Measurements from ENCODE around the gene PSEN1. TPM values are rescaled to one million over a fixed set of nuclear protein-coding genes. Genes with fewer than 3 reads are reported as not detected.
A peak's percentile ranks its signal among the peaks of the same experiment; 100 is the strongest.

The PSEN1 gene
- total and polyA plus RNA-seq, 2 experiments from 2014 or later, result 14.6 to 35.7 TPM

DNA sequence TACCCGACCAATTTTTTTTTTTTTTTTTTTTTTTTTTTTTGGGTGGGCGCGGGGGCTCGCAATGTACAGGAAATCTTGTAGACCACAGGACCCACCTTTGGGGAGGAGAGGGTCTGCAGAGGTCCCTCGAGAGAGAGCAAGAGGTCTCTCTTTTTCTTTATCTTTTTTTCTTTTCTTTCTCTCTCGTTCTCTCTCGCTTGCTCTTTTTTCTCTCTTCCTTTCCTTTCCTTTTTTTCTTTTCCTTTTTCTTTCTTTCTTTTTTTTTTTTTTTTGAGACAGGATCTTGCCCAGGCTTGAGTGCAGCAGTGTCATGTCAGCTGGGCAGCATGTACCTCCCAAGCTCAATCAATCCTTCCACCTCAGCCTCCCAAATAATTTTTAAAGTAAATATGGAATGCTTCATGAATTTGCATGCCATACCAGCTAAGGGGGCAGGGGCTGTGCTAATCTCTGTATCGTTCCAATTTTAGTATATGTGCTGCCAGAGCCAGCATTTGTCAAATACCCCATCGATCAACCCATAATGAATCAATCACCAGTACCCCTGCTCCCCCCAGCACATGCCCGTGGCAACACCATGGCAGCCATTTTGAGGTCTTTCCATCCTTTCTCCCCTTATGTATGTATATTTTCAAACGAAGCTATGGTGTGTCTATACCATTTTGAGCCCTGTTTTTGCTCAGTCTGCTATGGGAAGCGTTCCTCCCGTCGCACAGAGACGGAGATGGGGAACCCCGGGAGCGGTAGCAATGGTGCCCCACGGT, 110.3 kb downstream of the PSEN1 start:
- Histone ChIP-seq H4K20me1 (replicated peaks; ENCODE audit: insufficient read depth) (no peaks in the 10 kb centered on the region; the same call in 1 of the 2 replicates), H3K36me3 (ENCODE audit: insufficient read depth) (no peaks in the 10 kb centered on the region), H2AFZ (peak overlapping the region; percentile 98; the same call in 1 of the 2 replicates), H3K4me1 (ENCODE audit: insufficient read depth) (peaks cover 12% of the 10 kb centered on the region), H3K4me3 (peak overlapping the region; percentile 90), H3K27ac (ENCODE audit: low read depth) (no peak overlapping the region), H3K79me2 (replicated peaks; ENCODE audit: insufficient read depth) (0 out of 2 replicates have a peak, but pooled peaks cover 3% of the 10 kb centered on the region), H3K9me2 (ENCODE audit: insufficient read depth) (no peaks in the 10 kb centered on the region), H3K4me2 (peak overlapping the region; percentile 88), H3K27me3 (ENCODE audit: insufficient read depth) (0 out of 2 replicates have a peak, but pooled peaks cover 6% of the 10 kb centered on the region), H3F3A (replicated peaks; ENCODE audit: low read depth) (0 out of 2 replicates have a peak, but pooled peaks cover 3% of the 10 kb centered on the region)
- Mint-ChIP-seq H3K4me3 (peak overlapping the region; percentile 53), H3K27me3 (ENCODE audit: insufficient read depth, low read depth, poor library complexity) (peaks cover 6% of the 10 kb centered on the region), H3K9me3 (no peaks in the 10 kb centered on the region), H3K36me3 (ENCODE audit: low read depth) (peaks cover 13% of the 10 kb centered on the region), H3K4me1 (peaks cover 4% of the 10 kb centered on the region; the same call in 2 of the 3 replicates), H3K27ac (no peak overlapping the region)
- no peak for DNase-seq (ENCODE audit: low spot score)
- ATAC-seq, result no peak
- TF ChIP-seq EZH2phosphoT487 (IDR thresholded peaks at IDR 0.05; ENCODE audit: unreplicated experiment) (no peak), EZH2 (IDR thresholded peaks at IDR 0.05; ENCODE audit: low read depth, unreplicated experiment) (no peak), ZNF114 (CRISPR knock-in tag; IDR thresholded peaks at IDR 0.05) (no peak), CREB1 (CRISPR knock-in tag; IDR thresholded peaks at IDR 0.05; ENCODE audit: low read depth) (no peak), ZNF331 (CRISPR knock-in tag; IDR thresholded peaks at IDR 0.05; ENCODE audit: low read depth) (no peak), POLR2AphosphoS5 (IDR thresholded peaks at IDR 0.05; ENCODE audit: low read depth) (no peak), JUNB (IDR thresholded peaks at IDR 0.05; ENCODE audit: unreplicated experiment) (no peak), STAT1 (IDR thresholded peaks at IDR 0.05; ENCODE audit: unreplicated experiment) (no peak), NANOG (IDR thresholded peaks at IDR 0.05; ENCODE audit: borderline replicate concordance) (no peak)
- TF ChIP-seq, protein P1, sequence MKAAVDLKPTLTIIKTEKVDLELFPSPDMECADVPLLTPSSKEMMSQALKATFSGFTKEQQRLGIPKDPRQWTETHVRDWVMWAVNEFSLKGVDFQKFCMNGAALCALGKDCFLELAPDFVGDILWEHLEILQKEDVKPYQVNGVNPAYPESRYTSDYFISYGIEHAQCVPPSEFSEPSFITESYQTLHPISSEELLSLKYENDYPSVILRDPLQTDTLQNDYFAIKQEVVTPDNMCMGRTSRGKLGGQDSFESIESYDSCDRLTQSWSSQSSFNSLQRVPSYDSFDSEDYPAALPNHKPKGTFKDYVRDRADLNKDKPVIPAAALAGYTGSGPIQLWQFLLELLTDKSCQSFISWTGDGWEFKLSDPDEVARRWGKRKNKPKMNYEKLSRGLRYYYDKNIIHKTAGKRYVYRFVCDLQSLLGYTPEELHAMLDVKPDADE (IDR thresholded peaks at IDR 0.05), result no peak
- TF ChIP-seq, protein P2, sequence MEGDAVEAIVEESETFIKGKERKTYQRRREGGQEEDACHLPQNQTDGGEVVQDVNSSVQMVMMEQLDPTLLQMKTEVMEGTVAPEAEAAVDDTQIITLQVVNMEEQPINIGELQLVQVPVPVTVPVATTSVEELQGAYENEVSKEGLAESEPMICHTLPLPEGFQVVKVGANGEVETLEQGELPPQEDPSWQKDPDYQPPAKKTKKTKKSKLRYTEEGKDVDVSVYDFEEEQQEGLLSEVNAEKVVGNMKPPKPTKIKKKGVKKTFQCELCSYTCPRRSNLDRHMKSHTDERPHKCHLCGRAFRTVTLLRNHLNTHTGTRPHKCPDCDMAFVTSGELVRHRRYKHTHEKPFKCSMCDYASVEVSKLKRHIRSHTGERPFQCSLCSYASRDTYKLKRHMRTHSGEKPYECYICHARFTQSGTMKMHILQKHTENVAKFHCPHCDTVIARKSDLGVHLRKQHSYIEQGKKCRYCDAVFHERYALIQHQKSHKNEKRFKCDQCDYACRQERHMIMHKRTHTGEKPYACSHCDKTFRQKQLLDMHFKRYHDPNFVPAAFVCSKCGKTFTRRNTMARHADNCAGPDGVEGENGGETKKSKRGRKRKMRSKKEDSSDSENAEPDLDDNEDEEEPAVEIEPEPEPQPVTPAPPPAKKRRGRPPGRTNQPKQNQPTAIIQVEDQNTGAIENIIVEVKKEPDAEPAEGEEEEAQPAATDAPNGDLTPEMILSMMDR (conservative IDR thresholded peaks at IDR 0.05; ENCODE audit: low read depth in 2 of 2), result no peak
- TF ChIP-seq, protein P3, sequence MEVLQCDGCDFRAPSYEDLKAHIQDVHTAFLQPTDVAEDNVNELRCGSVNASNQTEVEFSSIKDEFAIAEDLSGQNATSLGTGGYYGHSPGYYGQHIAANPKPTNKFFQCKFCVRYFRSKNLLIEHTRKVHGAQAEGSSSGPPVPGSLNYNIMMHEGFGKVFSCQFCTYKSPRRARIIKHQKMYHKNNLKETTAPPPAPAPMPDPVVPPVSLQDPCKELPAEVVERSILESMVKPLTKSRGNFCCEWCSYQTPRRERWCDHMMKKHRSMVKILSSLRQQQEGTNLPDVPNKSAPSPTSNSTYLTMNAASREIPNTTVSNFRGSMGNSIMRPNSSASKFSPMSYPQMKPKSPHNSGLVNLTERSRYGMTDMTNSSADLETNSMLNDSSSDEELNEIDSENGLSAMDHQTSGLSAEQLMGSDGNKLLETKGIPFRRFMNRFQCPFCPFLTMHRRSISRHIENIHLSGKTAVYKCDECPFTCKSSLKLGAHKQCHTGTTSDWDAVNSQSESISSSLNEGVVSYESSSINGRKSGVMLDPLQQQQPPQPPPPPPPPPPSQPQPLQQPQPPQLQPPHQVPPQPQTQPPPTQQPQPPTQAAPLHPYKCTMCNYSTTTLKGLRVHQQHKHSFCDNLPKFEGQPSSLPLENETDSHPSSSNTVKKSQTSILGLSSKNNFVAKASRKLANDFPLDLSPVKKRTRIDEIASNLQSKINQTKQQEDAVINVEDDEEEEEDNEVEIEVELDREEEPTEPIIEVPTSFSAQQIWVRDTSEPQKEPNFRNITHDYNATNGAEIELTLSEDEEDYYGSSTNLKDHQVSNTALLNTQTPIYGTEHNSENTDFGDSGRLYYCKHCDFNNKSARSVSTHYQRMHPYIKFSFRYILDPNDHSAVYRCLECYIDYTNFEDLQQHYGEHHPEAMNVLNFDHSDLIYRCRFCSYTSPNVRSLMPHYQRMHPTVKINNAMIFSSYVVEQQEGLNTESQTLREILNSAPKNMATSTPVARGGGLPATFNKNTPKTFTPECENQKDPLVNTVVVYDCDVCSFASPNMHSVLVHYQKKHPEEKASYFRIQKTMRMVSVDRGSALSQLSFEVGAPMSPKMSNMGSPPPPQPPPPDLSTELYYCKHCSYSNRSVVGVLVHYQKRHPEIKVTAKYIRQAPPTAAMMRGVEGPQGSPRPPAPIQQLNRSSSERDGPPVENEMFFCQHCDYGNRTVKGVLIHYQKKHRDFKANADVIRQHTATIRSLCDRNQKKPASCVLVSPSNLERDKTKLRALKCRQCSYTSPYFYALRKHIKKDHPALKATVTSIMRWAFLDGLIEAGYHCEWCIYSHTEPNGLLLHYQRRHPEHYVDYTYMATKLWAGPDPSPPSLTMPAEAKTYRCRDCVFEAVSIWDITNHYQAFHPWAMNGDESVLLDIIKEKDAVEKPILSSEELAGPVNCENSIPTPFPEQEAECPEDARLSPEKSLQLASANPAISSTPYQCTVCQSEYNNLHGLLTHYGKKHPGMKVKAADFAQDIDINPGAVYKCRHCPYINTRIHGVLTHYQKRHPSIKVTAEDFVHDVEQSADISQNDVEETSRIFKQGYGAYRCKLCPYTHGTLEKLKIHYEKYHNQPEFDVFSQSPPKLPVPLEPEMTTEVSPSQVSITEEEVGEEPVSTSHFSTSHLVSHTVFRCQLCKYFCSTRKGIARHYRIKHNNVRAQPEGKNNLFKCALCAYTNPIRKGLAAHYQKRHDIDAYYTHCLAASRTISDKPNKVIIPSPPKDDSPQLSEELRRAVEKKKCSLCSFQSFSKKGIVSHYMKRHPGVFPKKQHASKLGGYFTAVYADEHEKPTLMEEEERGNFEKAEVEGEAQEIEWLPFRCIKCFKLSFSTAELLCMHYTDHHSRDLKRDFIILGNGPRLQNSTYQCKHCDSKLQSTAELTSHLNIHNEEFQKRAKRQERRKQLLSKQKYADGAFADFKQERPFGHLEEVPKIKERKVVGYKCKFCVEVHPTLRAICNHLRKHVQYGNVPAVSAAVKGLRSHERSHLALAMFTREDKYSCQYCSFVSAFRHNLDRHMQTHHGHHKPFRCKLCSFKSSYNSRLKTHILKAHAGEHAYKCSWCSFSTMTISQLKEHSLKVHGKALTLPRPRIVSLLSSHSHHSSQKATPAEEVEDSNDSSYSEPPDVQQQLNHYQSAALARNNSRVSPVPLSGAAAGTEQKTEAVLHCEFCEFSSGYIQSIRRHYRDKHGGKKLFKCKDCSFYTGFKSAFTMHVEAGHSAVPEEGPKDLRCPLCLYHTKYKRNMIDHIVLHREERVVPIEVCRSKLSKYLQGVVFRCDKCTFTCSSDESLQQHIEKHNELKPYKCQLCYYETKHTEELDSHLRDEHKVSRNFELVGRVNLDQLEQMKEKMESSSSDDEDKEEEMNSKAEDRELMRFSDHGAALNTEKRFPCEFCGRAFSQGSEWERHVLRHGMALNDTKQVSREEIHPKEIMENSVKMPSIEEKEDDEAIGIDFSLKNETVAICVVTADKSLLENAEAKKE (CRISPR knock-in tag; IDR thresholded peaks at IDR 0.05), result no peak
- TF ChIP-seq, protein P4, sequence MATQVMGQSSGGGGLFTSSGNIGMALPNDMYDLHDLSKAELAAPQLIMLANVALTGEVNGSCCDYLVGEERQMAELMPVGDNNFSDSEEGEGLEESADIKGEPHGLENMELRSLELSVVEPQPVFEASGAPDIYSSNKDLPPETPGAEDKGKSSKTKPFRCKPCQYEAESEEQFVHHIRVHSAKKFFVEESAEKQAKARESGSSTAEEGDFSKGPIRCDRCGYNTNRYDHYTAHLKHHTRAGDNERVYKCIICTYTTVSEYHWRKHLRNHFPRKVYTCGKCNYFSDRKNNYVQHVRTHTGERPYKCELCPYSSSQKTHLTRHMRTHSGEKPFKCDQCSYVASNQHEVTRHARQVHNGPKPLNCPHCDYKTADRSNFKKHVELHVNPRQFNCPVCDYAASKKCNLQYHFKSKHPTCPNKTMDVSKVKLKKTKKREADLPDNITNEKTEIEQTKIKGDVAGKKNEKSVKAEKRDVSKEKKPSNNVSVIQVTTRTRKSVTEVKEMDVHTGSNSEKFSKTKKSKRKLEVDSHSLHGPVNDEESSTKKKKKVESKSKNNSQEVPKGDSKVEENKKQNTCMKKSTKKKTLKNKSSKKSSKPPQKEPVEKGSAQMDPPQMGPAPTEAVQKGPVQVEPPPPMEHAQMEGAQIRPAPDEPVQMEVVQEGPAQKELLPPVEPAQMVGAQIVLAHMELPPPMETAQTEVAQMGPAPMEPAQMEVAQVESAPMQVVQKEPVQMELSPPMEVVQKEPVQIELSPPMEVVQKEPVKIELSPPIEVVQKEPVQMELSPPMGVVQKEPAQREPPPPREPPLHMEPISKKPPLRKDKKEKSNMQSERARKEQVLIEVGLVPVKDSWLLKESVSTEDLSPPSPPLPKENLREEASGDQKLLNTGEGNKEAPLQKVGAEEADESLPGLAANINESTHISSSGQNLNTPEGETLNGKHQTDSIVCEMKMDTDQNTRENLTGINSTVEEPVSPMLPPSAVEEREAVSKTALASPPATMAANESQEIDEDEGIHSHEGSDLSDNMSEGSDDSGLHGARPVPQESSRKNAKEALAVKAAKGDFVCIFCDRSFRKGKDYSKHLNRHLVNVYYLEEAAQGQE (IDR thresholded peaks at IDR 0.05; ENCODE audit: unreplicated experiment), result no peak
